Heart left ventricle (tissue), 16 donors: Measurements from ENCODE around the gene RGL1. TPM values are rescaled to one million over a fixed set of nuclear protein-coding genes. Genes with fewer than 3 reads are reported as not detected.

Experiments used
- ATAC-seq, 4 donors: fragments of 200-7000 bp; cut with Tn5 transposase; one replicate each; pipeline ENCODE4 v1.9.1; 2020 to 2022; ENCODE audit warnings: moderate library complexity in 4 of 4, mild to moderate bottlenecking in 3 of 4, moderate number of reproducible peaks in 1 of 4
- DNase-seq, 5 donors: peaks; one replicate each; pipeline ENCODE4 v3.0.0-alpha.2; 2020
- H3K27ac ChIP-seq, 12 donors: fragments of 200-600 bp; sonication (generic) in 4 of 12; one replicate each; pipeline versions ENCODE4 v1.5.0 to v1.8.0; 2016 to 2022; ENCODE audit warnings: mild to moderate bottlenecking in 2 of 12
- H3K27me3 ChIP-seq, 9 donors: fragments of 200-600 bp; sonication (generic) in 2 of 9; one replicate each; pipeline versions ENCODE4 v1.5.1 to v1.8.0; 2016 to 2022; ENCODE audit warnings: mild to moderate bottlenecking in 3 of 9
- H3K36me3 ChIP-seq, 9 donors: fragments of 200-600 bp; sonication (generic) in 2 of 9; one replicate each; pipeline versions ENCODE4 v1.5.0 to v1.8.0; 2018 to 2022; ENCODE audit warnings: mild to moderate bottlenecking in 2 of 9
- H3K4me1 ChIP-seq, 12 donors: fragments of 200-600 bp; sonication (generic) in 4 of 12; one replicate each; pipeline versions ENCODE4 v1.5.0 to v1.8.0; 2016 to 2022; ENCODE audit warnings: mild to moderate bottlenecking in 3 of 12
- H3K4me3 ChIP-seq, 12 donors: fragments of 200-600 bp; sonication (generic) in 4 of 12; one replicate each; pipeline versions ENCODE4 v1.5.0 to v1.8.0; 2017 to 2022; ENCODE audit warnings: mild to moderate bottlenecking in 9 of 12, moderate library complexity in 4 of 12
- H3K9me3 ChIP-seq, 12 donors: fragments of 200-600 bp; sonication (generic) in 4 of 12; one replicate each; pipeline versions ENCODE4 v1.5.0 to v1.8.0; 2016 to 2022; ENCODE audit warnings: mild to moderate bottlenecking in 1 of 12
- CTCF ChIP-seq, 12 donors: fragments of 200-600 bp; sonication (generic) in 4 of 12; IDR thresholded peaks; one replicate each; pipeline versions ENCODE4 v1.5.0 to v1.8.0; 2018 to 2022; ENCODE audit warnings: antibody characterized with exemption in 12 of 12, mild to moderate bottlenecking in 5 of 12
- POLR2A ChIP-seq, 2 donors: fragments of 450-650 bp; IDR thresholded peaks; one replicate each; pipeline ENCODE4 v1.6.1; 2017; ENCODE audit warnings: antibody characterized with exemption in 2 of 2, mild to moderate bottlenecking in 2 of 2, moderate library complexity in 2 of 2
- WGBS, 4 donors: extraction: QIAGEN DNeasy Blood & Tissue Kit in 2 of 4; methylation state at CpG; one replicate each; pipeline versions ENCODE4 v1.1.5 to v1.1.7; 2013 to 2018; 5-methylcytosine and 5-hydroxymethylcytosine counted together
- intact Hi-C, 10 donors: fragments of 100-400 bp; cut with DNase I; formaldehyde crosslinking; loops; one replicate each; pipeline versions ENCODE4 v1.11.1 to v1.14.2; 2022
- polyA plus RNA-seq, 2 donors: library from polyadenylated mRNA; stranded (reverse); fragments of 200-250 nt; gene quantifications; one replicate each; pipeline ENCODE4 v1.2.3, GENCODE V29; 2013
- total RNA-seq, 9 donors: library from RNA; depleted of rRNA in 2 of 9; stranded (reverse); fragments of >200 nt in 2 of 9; fragmentation: NEBNext Ultra II Directional in 3 of 9; extraction: Animal tissue kit (Norgen Biotek cat#: 25700) in 3 of 9; gene quantifications; one replicate each; pipeline versions ENCODE4 v1.1.0 to v1.2.4, GENCODE V29; 2016 to 2023
- donor health status: ischemic (EF 13 %, LVEDD 7.1; RV severe dilation, severe dysfunction).
- donor health status: healthy with polysubstance abuse.
- donor health status: DM: no; HTN: yes; CAD: no.
- donor health status: DM: no; HTN: no; CAD: no.
- donor health status: ischemic (EF 25% LVEDD 6.9; RV normal size, moderate dysfunction).
- donor health status: ischemic (EF 25% LVEDD 5.7; RV mildly dilated, moderate dysfunction).
- donor health status: healthy.
- donor health status: DM: yes; HTN: yes; CAD: no.
- donor health status: ischemic (EF 35%, LVEDD 5.7; RV mildly dilated, moderate dysfunction).
- donor health status: nonischemic (EF 11% LVEDD 7.7; RV severe dilation, severe dysfunction).
- donor health status: DM: yes; HTN: yes; CAD: no.
- donor health status: PGD.
- donor health status: ischemic (EF 29% LVEDD 5.4; RV normal size, mild dysfunction).
- donor health status: nonischemic (EF 23%, LVEDD 6.1; RV moderate dilation, normal function).

The RGL1 gene
- total and polyA plus RNA-seq, 11 donors = 5.6 to 50.6 (median 15.5) TPM

- peaks cover 0 to 100% (median 81%) of the 10 kb centered on the region in 9 donors for H3K36me3 ChIP-seq
- intact Hi-C loops = no loop called here
- DNase-seq = peak in 1 of 5 donors; percentile 28
- no peak overlapping the region for H3K4me3 ChIP-seq
- no peaks in the 10 kb centered on the region for H3K9me3 ChIP-seq
- ATAC-seq = peak; percentile 68 to 81 (median 72)
- 61 to 75% (median 68%) methylated on average over 6 of the region's 6 CpGs for WGBS, 4 donors
- no peaks in the 10 kb centered on the region for H3K27me3 ChIP-seq
- peak overlapping the region in 4 of 12 donors; percentile 18 to 30 (median 26) for H3K27ac ChIP-seq
- peaks cover 0 to 36% (median 0%) of the 10 kb centered on the region in 12 donors for H3K4me1 ChIP-seq
- TF ChIP-seq POLR2A (IDR thresholded peaks at IDR 0.05) (no peak), CTCF (IDR thresholded peaks at IDR 0.05) (no peak)
Measured at GRCh38 chr1:183905508-183906113, 100.7 kb downstream of the RGL1 start.

GRCh38 chr1:183907070-183907469 is 102.2 kb downstream of the RGL1 start:
- WGBS, 4 donors = 70 to 89% (median 82%) methylated on average over 4 of the region's 4 CpGs
- Histone ChIP-seq H3K27me3 (no peaks in the 10 kb centered on the region), H3K27ac (peak overlapping the region in 1 of 12 donors; percentile 30), H3K9me3 (no peaks in the 10 kb centered on the region), H3K4me1 (peaks cover 0 to 38% (median 0%) of the 10 kb centered on the region in 12 donors), H3K4me3 (no peak overlapping the region), H3K36me3 (peaks cover 0 to 100% (median 87%) of the 10 kb centered on the region in 9 donors)
- TF ChIP-seq POLR2A (IDR thresholded peaks at IDR 0.05) = no peak
- intact Hi-C loops = no loop called here
- ATAC-seq (no peak), DNase-seq (no peak)

- intact Hi-C loops = no loop called here
Measured at GRCh38 chr1:183908079-183908478, 103.2 kb downstream of the RGL1 start.

GRCh38 chr1:183909672-183910071 is 104.8 kb downstream of the RGL1 start:
- 93 to 97% (median 95%) methylated on average over 7 of the region's 7 CpGs for WGBS, 4 donors
- no peaks in the 10 kb centered on the region for H3K27me3 ChIP-seq
- peak overlapping the region in 1 of 12 donors; percentile 83 for H3K27ac ChIP-seq
- H3K9me3 ChIP-seq = no peaks in the 10 kb centered on the region
- H3K36me3 ChIP-seq = peaks cover 0 to 100% (median 94%) of the 10 kb centered on the region in 9 donors
- H3K4me3 ChIP-seq = no peak overlapping the region
- ATAC-seq = no peak
- intact Hi-C loops = loop anchor here in 6 of 10 donors (5.0 to 10.0 kb wide), 3 partner anchors 92 to 225 kb away; partner anchors contain the start of gene RGL1 (in 1 of the 6)
- DNase-seq = no peak
- H3K4me1 ChIP-seq = peaks cover 0 to 49% (median 4%) of the 10 kb centered on the region in 12 donors
- TF ChIP-seq POLR2A (IDR thresholded peaks at IDR 0.05) (no peak), CTCF (IDR thresholded peaks at IDR 0.05) (no peak)

More at GRCh38 chr1:183908079-183908478, 103.2 kb downstream of the RGL1 start:
- peaks cover 0 to 35% (median 0%) of the 10 kb centered on the region in 12 donors for H3K4me1 ChIP-seq
- peak overlapping the region in 1 of 12 donors; percentile 30 for H3K27ac ChIP-seq
- ATAC-seq = peak in 3 of 4 donors; percentile 41 to 60 (median 48)
- peaks cover 0 to 100% (median 87%) of the 10 kb centered on the region in 9 donors for H3K36me3 ChIP-seq
- 70 to 84% (median 78%) methylated on average over 4 of the region's 4 CpGs for WGBS, 4 donors
- H3K9me3 ChIP-seq = no peaks in the 10 kb centered on the region
- H3K27me3 ChIP-seq = no peaks in the 10 kb centered on the region
- no peak overlapping the region for H3K4me3 ChIP-seq
- TF ChIP-seq POLR2A (IDR thresholded peaks at IDR 0.05) (no peak), CTCF (IDR thresholded peaks at IDR 0.05) (no peak)
- no peak for DNase-seq
